Chondrocyte (in vitro differentiated cells): ENCODE results near the gene SUGCT. TPM values are rescaled to one million over a fixed set of nuclear protein-coding genes. Genes with fewer than 3 reads are reported as not detected.

Source experiments
- DNase-seq: peaks from one replicate; pipeline ENCODE4 v3.0.0; 2021; ENCODE audit warnings: mixed read lengths, low spot score
- H3K27ac Mint-ChIP-seq: one replicate; pipeline ENCODE4 v1.8.0; 2021; ENCODE audit warnings: mild to moderate bottlenecking, moderate library complexity, mixed read lengths; ENCODE audit not compliant: unreplicated experiment
- H3K27me3 Mint-ChIP-seq: 2 replicates; pipeline ENCODE4 v1.8.0; 2021; ENCODE audit warnings: low read depth, mixed read lengths
- H3K36me3 Mint-ChIP-seq: 2 replicates; pipeline ENCODE4 v1.8.0; 2021; ENCODE audit warnings: low read depth, mixed read lengths
- H3K4me1 Mint-ChIP-seq: 2 replicates; pipeline ENCODE4 v1.8.0; 2021; ENCODE audit warnings: low read depth, mild to moderate bottlenecking, mixed read lengths
- H3K4me3 Mint-ChIP-seq: one replicate; pipeline ENCODE4 v1.8.0; 2021; ENCODE audit warnings: mild to moderate bottlenecking, moderate library complexity, mixed read lengths; ENCODE audit not compliant: unreplicated experiment
- H3K9me3 Mint-ChIP-seq: 2 replicates; pipeline ENCODE4 v1.8.0; 2021; ENCODE audit warnings: low read depth, mixed read lengths
- CTCF ChIP-seq: fragments of 200-600 bp; sonication (generic); IDR thresholded peaks from 2 replicates; pipeline ENCODE4 v1.5.0; 2021; ENCODE audit warnings: antibody characterized with exemption, mild to moderate bottlenecking, moderate library complexity
- total RNA-seq: library from RNA; stranded (reverse); gene quantifications from 3 replicates; pipeline ENCODE4 v1.2.1, GENCODE V29; 2021

Gene SUGCT
- total RNA-seq, 1 donor from 2014 or later, result 34.4 TPM

- Mint-ChIP-seq H3K27me3 (no peaks in the 10 kb centered on the region), H3K9me3 (peaks cover 13% of the 10 kb centered on the region), H3K4me3 (no peak overlapping the region), H3K4me1 (peaks cover 65% of the 10 kb centered on the region), H3K36me3 (peaks cover 14% of the 10 kb centered on the region), H3K27ac (no peak overlapping the region)
- no peak for DNase-seq
- no peak for TF ChIP-seq CTCF
Observed at GRCh38 chr7:40824461-40824860, 689.7 kb downstream of the SUGCT start.

GRCh38 chr7:40826411-40827221, 691.8 kb downstream of the SUGCT start:
- Mint-ChIP-seq H3K36me3 (peaks cover 10% of the 10 kb centered on the region), H3K27ac (peak overlapping the region; percentile 85), H3K4me1 (peaks cover 69% of the 10 kb centered on the region), H3K27me3 (no peaks in the 10 kb centered on the region), H3K4me3 (peak overlapping the region; percentile 12), H3K9me3 (peaks cover 9% of the 10 kb centered on the region)
- TF ChIP-seq CTCF, result no peak
- no peak for DNase-seq

- Mint-ChIP-seq H3K27me3 (no peaks in the 10 kb centered on the region), H3K27ac (peak overlapping the region; percentile 85), H3K4me3 (peak overlapping the region; percentile 12), H3K36me3 (peaks cover 5% of the 10 kb centered on the region), H3K9me3 (peaks cover 4% of the 10 kb centered on the region), H3K4me1 (peaks cover 67% of the 10 kb centered on the region)
- no peak for TF ChIP-seq CTCF
- DNase-seq, result no peak
Observed at GRCh38 chr7:40827222-40828085, 692.6 kb downstream of the SUGCT start.

GRCh38 chr7:40828686-40829600, 694.1 kb downstream of the SUGCT start:
- no peak for DNase-seq

More at GRCh38 chr7:40828686-40829600, 694.1 kb downstream of the SUGCT start:
- Mint-ChIP-seq H3K4me1 (peaks cover 67% of the 10 kb centered on the region), H3K27ac (peak overlapping the region; percentile 85), H3K9me3 (no peaks in the 10 kb centered on the region), H3K27me3 (no peaks in the 10 kb centered on the region), H3K36me3 (peaks cover 5% of the 10 kb centered on the region), H3K4me3 (no peak overlapping the region)
- no peak for TF ChIP-seq CTCF
